Fibroblast of mammary gland (primary cell): Measurements from ENCODE around the gene SH3BGRL3.
"Not testable (repeated sequence)": the region's sequence is repeated elsewhere in the genome, so short reads cannot be mapped to it uniquely, and the experiment has no call there.

ENCODE experiments used
- DNase-seq: peaks from one replicate; pipeline ENCODE4 v3.0.0-alpha.2; 2010; ENCODE audit warnings: low read depth
- H3K4me3 ChIP-seq: 2 replicates; pipeline ENCODE4 v1.5.1; 2011; ENCODE audit warnings: low read depth, mild to moderate bottlenecking, low read length, moderate library complexity; ENCODE audit not compliant: control insufficient read depth
- TF ChIP-seq, protein P1 (sequence below): conservative IDR thresholded peaks from 2 replicates; pipeline ENCODE4 v1.5.1; 2011; ENCODE audit warnings: low read depth, low read length, inconsistent platforms; ENCODE audit not compliant: control insufficient read depth, insufficient read depth

The SH3BGRL3 gene

DNA sequence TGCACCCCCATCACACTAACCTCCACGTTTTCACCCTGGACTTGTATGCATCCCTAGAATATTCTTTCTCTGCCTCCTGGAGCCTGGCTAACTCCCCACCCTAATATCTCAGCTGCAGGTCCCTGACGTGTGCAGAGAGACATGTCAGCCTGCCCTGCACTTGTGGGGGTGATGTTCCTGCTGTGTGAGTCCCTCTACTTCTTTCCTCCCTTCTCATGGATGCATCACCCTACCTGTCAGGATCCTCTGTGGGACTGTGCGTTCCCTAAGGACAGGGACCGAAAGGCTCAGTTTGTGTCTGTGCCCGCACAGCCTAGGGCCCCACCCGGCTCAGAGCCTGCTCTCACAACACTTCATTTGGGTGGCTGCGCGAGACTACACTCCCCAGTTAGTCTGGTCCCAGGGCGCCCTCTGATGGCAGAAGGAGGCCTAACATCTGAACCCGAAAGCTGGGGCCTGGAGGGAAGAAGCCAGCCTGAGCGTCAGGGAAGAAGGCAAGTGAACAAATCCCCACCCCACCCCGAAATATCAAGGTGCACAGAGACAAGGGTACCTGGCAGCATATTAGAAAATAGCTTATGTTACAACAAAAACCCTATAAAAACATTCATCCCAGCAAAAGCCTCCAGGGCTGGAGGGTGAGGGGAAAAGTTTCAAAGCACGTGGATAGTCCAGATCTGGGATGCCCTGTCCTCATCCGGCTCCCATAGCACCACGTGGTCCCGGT lies 41.6 kb downstream of the SH3BGRL3 start:
- no peak overlapping the region for H3K4me3 ChIP-seq
- peak; percentile 82 for DNase-seq
- TF ChIP-seq, protein P1, sequence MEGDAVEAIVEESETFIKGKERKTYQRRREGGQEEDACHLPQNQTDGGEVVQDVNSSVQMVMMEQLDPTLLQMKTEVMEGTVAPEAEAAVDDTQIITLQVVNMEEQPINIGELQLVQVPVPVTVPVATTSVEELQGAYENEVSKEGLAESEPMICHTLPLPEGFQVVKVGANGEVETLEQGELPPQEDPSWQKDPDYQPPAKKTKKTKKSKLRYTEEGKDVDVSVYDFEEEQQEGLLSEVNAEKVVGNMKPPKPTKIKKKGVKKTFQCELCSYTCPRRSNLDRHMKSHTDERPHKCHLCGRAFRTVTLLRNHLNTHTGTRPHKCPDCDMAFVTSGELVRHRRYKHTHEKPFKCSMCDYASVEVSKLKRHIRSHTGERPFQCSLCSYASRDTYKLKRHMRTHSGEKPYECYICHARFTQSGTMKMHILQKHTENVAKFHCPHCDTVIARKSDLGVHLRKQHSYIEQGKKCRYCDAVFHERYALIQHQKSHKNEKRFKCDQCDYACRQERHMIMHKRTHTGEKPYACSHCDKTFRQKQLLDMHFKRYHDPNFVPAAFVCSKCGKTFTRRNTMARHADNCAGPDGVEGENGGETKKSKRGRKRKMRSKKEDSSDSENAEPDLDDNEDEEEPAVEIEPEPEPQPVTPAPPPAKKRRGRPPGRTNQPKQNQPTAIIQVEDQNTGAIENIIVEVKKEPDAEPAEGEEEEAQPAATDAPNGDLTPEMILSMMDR, result peak; percentile 90

DNA sequence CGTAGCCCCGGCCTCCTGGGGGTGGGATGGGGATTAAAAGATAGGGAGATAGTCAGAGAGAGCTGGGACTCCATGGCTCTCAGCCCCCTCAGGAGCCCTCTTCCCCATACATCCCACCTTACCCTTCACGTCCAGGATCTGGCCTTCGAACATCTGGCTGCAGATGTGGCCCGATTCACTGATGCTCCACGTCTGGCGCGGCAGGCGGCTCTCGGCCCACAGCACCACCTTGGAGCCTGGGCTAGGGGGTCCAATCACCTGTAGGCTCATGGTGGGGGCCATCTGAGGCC lies 42.1 kb downstream of the SH3BGRL3 start:
- TF ChIP-seq, protein P1, result no peak
- DNase-seq, result no peak

DNA sequence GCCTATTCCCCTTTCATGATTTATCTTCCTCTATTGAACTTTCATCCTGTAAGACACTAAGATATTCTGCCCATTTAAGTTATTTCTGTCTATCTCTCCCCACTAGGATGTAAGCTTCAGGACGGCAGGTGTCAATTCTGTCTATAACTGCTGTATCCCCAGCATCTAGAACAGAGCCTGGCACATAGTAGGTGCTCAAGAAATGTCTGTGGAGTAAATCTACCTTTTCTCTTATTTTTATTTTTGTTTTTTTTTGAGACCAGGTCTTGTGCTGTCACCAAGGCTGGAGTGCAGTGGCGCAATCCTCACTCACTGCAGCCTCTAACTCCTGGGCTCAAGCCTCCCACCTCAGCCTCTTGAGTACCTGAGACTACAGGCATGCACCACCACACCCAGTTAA lies 43.5 kb downstream of the SH3BGRL3 start:
- no peak for DNase-seq
- TF ChIP-seq, protein P1, result no peak
- no peak overlapping the region for H3K4me3 ChIP-seq

More for the DNA sequence above, 42.1 kb downstream of the SH3BGRL3 start:
- H3K4me3 ChIP-seq, result no peak overlapping the region

DNA sequence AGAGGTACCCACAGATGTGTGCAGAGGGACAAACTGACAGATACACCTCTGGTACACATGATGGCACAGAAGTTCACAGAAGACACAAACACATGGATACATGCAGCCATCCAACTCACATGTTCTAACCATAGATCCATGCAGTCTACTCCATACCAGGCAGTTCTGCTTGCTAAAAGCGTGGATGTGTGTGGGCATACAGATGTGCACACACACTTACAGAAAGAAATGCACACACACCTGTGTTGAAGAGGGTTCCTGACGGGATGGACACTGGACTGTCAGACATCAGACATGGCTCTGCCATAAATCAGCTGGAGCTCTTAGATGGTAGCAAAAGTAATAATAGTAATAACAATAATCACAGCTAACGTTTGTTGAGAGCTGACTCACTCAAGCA lies 44.7 kb downstream of the SH3BGRL3 start:
- TF ChIP-seq, protein P1, result no peak
- H3K4me3 ChIP-seq, result no peak overlapping the region
- no peak for DNase-seq

DNA sequence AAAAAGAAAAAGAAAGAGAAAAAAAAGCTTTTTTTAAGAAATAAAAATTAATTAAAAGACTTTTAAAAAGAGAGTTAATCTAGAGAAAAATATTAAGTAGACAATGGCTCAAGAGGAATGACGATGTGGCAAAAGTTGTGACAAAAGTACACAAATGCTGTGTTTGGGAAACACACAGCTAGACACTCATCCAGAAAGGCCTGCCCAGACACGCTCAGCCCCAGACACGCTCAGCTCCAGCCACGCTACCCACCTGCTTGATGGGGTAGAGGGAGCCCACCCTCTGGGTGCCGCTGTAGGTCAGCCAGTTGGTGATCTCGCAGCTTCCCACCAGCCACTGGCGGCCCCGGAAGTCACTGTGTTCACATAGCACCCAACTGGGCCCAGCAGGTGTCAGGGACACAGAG lies 48.1 kb downstream of the SH3BGRL3 start:
- no peak for DNase-seq
- H3K4me3 ChIP-seq, result no peak overlapping the region
- TF ChIP-seq, protein P1, result no peak

DNA sequence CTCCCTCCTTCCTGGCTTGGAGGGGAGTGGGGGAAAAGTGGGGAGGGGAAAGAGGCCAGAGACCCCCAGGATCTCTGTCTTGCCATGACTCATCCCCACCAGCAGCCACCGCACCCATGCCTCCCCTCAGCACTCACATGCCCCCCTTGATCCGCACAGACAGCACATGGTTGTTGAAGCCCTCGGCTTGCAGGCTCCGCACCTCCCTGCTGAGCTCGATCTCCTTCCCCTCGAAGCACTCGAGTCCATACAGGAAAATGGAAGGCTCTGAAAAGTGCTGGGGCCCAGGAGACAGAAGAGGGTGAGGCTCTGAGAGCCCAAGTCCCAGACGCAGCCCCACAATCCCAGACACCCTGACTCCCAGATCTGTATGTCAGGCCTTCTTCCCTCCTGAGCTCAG lies 48.7 kb downstream of the SH3BGRL3 start:
- no peak for DNase-seq
- H3K4me3 ChIP-seq, result no peak overlapping the region
- TF ChIP-seq, protein P1, result no peak

DNA sequence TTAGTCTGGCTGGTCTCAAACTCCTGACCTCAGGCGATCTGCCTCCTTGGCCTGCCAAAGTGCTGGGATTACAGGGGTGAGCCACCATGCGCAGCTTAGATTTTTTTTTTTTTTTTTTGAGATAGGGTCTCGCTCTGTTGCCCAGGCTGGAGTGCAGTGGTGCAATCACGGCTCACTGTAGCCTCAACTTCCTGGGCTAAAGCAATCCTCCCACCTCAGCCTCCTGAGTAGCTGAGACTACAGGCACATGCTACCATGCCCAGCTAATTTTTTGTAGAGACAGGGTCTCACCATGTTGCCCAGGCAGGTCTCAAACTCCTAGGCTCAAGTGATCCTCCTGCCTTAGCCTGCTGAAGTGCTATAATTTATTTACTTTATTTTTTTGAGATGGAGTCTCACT lies 49.5 kb downstream of the SH3BGRL3 start:
- DNase-seq, H3K4me3 ChIP-seq: not testable (repeated sequence)
